Retinal pigment epithelial cell (primary cell): Measurements from ENCODE around the gene HP1BP3.
A peak's percentile ranks its signal among the peaks of the same experiment; 100 is the strongest.

Experiments used
- DNase-seq: peaks from one replicate; pipeline ENCODE4 v3.0.0-alpha.2; 2010; ENCODE audit warnings: low read depth
- H3K4me3 ChIP-seq: 2 replicates; pipeline ENCODE4 v1.5.1; 2011; ENCODE audit warnings: mild to moderate bottlenecking, low read length, control low read depth, moderate library complexity
- TF ChIP-seq, protein P1 (sequence below): conservative IDR thresholded peaks from 2 replicates; pipeline ENCODE4 v1.5.1; 2011; ENCODE audit warnings: low read depth, low read length, control low read depth, inconsistent platforms

Gene HP1BP3

DNA sequence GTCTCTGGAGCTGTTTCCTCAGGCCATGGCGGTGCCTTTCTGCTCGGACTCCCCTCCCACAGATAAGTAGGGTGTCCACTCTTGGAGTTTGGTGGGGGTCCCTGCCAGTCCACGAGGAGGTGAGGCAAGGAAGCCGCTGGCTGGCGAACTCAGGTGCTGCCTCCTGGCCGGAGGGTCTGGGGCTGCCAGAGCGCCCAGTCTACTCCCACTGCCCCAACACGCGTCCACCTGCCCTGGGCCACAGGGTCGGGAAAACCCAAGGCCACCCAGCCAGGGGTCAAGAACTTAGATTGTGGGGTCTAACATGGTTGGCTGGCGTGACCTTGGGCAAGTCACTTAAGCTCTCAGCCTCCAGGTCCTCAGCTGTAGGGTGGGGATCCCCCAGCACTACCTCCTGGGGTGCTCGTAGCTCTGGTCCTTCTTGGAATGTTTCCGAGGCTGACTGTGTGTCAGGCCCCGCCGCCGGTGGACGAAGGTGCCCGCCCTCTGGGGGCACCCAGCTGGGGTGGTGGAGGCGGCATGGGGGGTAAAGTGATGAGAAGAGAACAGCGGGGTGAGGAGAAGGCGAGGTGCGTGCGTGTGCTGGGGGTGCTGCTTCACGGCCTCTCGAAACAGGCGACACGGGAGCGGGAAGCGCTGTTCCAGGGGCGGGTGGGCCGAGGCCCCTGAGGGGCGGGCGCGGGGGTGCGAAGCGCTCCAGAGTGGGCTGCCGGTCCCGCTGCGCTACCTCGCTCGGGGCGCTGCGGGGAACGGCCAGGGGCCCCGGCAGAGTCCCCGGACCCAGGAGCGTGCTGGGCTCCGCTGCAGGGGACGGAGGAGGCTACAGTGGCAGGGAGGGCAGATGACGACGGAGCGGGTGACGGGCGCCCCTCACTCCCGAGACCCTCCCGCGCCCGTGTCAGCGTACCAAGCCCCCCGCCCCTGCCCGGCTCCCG is 55.8 kb downstream of the HP1BP3 start:
- no peak for DNase-seq
- TF ChIP-seq, protein P1, sequence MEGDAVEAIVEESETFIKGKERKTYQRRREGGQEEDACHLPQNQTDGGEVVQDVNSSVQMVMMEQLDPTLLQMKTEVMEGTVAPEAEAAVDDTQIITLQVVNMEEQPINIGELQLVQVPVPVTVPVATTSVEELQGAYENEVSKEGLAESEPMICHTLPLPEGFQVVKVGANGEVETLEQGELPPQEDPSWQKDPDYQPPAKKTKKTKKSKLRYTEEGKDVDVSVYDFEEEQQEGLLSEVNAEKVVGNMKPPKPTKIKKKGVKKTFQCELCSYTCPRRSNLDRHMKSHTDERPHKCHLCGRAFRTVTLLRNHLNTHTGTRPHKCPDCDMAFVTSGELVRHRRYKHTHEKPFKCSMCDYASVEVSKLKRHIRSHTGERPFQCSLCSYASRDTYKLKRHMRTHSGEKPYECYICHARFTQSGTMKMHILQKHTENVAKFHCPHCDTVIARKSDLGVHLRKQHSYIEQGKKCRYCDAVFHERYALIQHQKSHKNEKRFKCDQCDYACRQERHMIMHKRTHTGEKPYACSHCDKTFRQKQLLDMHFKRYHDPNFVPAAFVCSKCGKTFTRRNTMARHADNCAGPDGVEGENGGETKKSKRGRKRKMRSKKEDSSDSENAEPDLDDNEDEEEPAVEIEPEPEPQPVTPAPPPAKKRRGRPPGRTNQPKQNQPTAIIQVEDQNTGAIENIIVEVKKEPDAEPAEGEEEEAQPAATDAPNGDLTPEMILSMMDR, result no peak
- H3K4me3 ChIP-seq, result peak overlapping the region; percentile 56

- H3K4me3 ChIP-seq, result no peak overlapping the region
- no peak for DNase-seq
- TF ChIP-seq, protein P1, result no peak
These were observed 56.4 kb downstream of the HP1BP3 start for GRCh38 chr1:20730690-20731056.

DNA sequence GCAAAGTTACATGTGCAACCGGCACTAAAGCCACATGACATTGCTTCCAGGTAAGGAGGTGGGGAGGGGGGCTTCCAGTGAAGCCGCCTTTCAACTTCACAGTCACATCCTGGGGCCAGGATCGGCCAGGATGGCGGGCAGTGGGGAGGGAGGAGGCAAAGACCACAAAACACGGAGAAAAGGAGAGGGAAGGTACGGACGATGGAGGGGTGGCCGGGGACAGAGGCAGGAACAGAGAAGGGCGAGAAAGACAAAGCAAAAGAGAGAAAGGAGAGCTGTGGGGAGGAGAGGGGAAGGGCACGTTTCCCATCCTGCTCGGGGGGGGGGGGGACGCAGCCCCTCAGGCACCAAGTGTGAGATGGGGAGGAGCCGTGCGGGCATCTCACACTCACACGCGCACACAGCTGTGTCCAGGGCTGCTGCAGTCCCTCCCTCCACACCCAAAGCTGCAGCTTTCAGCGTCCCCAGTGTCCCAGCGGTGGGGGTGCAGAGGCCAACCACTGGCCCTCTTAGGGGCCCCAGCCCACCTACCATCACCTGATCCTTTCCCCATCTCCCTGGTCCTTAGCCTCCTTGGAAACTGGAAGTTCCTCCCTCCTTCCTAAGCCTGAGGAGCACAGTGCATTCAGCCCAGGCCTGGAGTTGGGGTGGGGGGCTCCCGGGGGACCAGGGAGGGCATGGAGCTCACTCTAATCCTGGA is 57.0 kb downstream of the HP1BP3 start:
- no peak overlapping the region for H3K4me3 ChIP-seq
- TF ChIP-seq, protein P1, result no peak
- no peak for DNase-seq

GRCh38 chr1:20729155-20729931 is 57.8 kb downstream of the HP1BP3 start:
- TF ChIP-seq, protein P1, result no peak
- H3K4me3 ChIP-seq, result no peak overlapping the region
- no peak for DNase-seq

GRCh38 chr1:20728371-20729154 is 58.5 kb downstream of the HP1BP3 start:
- no peak overlapping the region for H3K4me3 ChIP-seq
- no peak for DNase-seq
- TF ChIP-seq, protein P1, result no peak

GRCh38 chr1:20727746-20728316 is 59.3 kb downstream of the HP1BP3 start:
- DNase-seq, result no peak
- no peak overlapping the region for H3K4me3 ChIP-seq
- TF ChIP-seq, protein P1, result no peak
